NB4 (cell line): ENCODE data around the gene MAGI1.

Experiments
- CTCF ChIP-seq: IDR thresholded peaks from one replicate; pipeline ENCODE4 v1.5.1; 2012; ENCODE audit warnings: low read depth, low read length
- MAX ChIP-seq: IDR thresholded peaks from 2 replicates; pipeline ENCODE4 v1.6.1; 2011; ENCODE audit warnings: low read depth, low read length
- MYC ChIP-seq: IDR thresholded peaks from 2 replicates; pipeline ENCODE4 v1.6.1; 2011; ENCODE audit warnings: low read depth, low read length

- TF ChIP-seq MYC, result no peak
- no peak for TF ChIP-seq MAX
- TF ChIP-seq CTCF, result no peak
Measured at GRCh38 chr3:65968996-65969395, 69.7 kb downstream of the MAGI1 start.
